Fibroblast of peridontal ligament (primary cell): ENCODE measurements around the gene APH1B.

Source experiments
- DNase-seq: peaks from one replicate; pipeline ENCODE4 v3.0.0-alpha.2; 2010; ENCODE audit errors: extremely low read depth

APH1B gene

GRCh38 chr15:63353261-63353660 lies 75.9 kb downstream of the APH1B start:
- no peak for DNase-seq

- no peak for DNase-seq
Measured at GRCh38 chr15:63353887-63354286, 76.5 kb downstream of the APH1B start.

GRCh38 chr15:63354821-63355650 lies 77.6 kb downstream of the APH1B start:
- DNase-seq, result no peak

- DNase-seq, result no peak
Measured at GRCh38 chr15:63357061-63357460, 79.7 kb downstream of the APH1B start.

GRCh38 chr15:63357731-63358130 lies 80.3 kb downstream of the APH1B start:
- no peak for DNase-seq

GRCh38 chr15:63358241-63359029 lies 81.0 kb downstream of the APH1B start:
- no peak for DNase-seq
